Spleen (tissue), 7 donors: Measurements from ENCODE around the gene SHTN1.

Source experiments
- POLR2A ChIP-seq, 3 donors: fragments of 450-650 bp; IDR thresholded peaks; one replicate each; pipeline ENCODE4 v1.5.1; 2017; ENCODE audit warnings: antibody characterized with exemption in 3 of 3, mild to moderate bottlenecking in 1 of 3
- POLR2AphosphoS5 ChIP-seq, 3 donors: sonication (generic); formaldehyde crosslinking; IDR thresholded peaks; one replicate each; pipeline ENCODE4 v1.5.1; 2017; ENCODE audit warnings: antibody characterized with exemption in 3 of 3
- TF ChIP-seq, protein P1 (sequence below), 11 experiments: fragments of 200-600 bp in 7 of 11; fragments of 450-650 bp in 4 of 11; sonication (generic) in 4 of 11; IDR thresholded peaks in 8 of 11; conservative IDR thresholded peaks in 3 of 11; 1 replicate in 7 of 11; 2 replicates in 4 of 11; pipeline versions ENCODE4 v1.4.0 to v1.8.0; 2016 to 2021; ENCODE audit warnings: antibody characterized with exemption in 11 of 11, inconsistent platforms in 4 of 11, mild to moderate bottlenecking in 1 of 11
- donor health status: DM: no; HTN: no; CAD: no; lungs with moderate emphysema.
- donor health status: DM: no; HTN: no; CAD: no.
- donor health status: DM: no; HTN: no; CAD: no.

DNA sequence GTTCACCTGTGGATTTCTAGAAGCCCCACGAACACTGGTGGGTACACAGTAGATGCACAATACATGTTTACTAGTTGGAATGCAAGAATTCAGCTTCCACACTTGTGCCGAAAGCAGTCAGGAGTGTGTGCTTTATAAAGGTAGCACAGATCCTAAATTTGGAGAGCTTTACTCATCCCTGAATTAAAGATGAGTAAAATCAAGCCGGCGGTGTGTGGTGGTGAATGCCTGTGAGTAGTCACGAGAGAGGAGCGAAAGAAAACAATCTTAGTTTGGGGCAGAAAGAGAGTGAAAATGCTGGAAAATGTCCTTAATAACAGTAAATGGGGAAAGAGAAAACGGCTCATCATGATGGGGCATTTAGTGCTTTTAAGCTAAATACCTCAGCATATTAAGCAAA is 169.3 kb downstream of the SHTN1 start:
- TF ChIP-seq, protein P1, sequence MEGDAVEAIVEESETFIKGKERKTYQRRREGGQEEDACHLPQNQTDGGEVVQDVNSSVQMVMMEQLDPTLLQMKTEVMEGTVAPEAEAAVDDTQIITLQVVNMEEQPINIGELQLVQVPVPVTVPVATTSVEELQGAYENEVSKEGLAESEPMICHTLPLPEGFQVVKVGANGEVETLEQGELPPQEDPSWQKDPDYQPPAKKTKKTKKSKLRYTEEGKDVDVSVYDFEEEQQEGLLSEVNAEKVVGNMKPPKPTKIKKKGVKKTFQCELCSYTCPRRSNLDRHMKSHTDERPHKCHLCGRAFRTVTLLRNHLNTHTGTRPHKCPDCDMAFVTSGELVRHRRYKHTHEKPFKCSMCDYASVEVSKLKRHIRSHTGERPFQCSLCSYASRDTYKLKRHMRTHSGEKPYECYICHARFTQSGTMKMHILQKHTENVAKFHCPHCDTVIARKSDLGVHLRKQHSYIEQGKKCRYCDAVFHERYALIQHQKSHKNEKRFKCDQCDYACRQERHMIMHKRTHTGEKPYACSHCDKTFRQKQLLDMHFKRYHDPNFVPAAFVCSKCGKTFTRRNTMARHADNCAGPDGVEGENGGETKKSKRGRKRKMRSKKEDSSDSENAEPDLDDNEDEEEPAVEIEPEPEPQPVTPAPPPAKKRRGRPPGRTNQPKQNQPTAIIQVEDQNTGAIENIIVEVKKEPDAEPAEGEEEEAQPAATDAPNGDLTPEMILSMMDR (IDR thresholded peaks at IDR 0.05 in 8 of 11, conservative IDR thresholded peaks at IDR 0.05 in 3 of 11) = no peak
- TF ChIP-seq POLR2AphosphoS5 (IDR thresholded peaks at IDR 0.05) (no peak), POLR2A (IDR thresholded peaks at IDR 0.05) (no peak)
